HPDE6-E6E7 (cell line): ENCODE results near the gene NGEF.

ENCODE experiments used
- DNase-seq: peaks from one replicate; pipeline ENCODE4 v3.0.0; 2011; ENCODE audit warnings: missing footprints; ENCODE audit errors: extremely low spot score

NGEF gene

GRCh38 chr2:232884001-232884421, 129.0 kb downstream of the NGEF start:
- DNase-seq: no peak

- DNase-seq: no peak
Observed at GRCh38 chr2:232883116-232883721, 129.8 kb downstream of the NGEF start.

GRCh38 chr2:232882505-232883115, 130.4 kb downstream of the NGEF start:
- no peak for DNase-seq

GRCh38 chr2:232882085-232882484, 131.0 kb downstream of the NGEF start:
- no peak for DNase-seq

- DNase-seq: no peak
Observed at GRCh38 chr2:232880764-232881351, 132.2 kb downstream of the NGEF start.

- no peak for DNase-seq
Observed at GRCh38 chr2:232879618-232880494, 133.2 kb downstream of the NGEF start.

- DNase-seq: no peak
Observed at GRCh38 chr2:232878855-232879617, 134.0 kb downstream of the NGEF start.

- no peak for DNase-seq
Observed at GRCh38 chr2:232877940-232878511, 135.0 kb downstream of the NGEF start.

- no peak for DNase-seq
Observed at GRCh38 chr2:232876978-232877441, 136.0 kb downstream of the NGEF start.

- DNase-seq: peak; percentile 14
Observed at GRCh38 chr2:232876161-232876977, 136.7 kb downstream of the NGEF start.

GRCh38 chr2:232875256-232876121, 137.6 kb downstream of the NGEF start:
- no peak for DNase-seq

GRCh38 chr2:232874677-232875223, 138.3 kb downstream of the NGEF start:
- no peak for DNase-seq

- no peak for DNase-seq
Observed at GRCh38 chr2:232873909-232874641, 139.0 kb downstream of the NGEF start.

- no peak for DNase-seq
Observed at GRCh38 chr2:232873292-232873908, 139.7 kb downstream of the NGEF start.

GRCh38 chr2:232872826-232873225, 140.2 kb downstream of the NGEF start:
- no peak for DNase-seq

- DNase-seq: no peak
Observed at GRCh38 chr2:232871835-232872736, 141.0 kb downstream of the NGEF start.

GRCh38 chr2:232871418-232871834, 141.6 kb downstream of the NGEF start:
- no peak for DNase-seq
